GM18951 (cell line): Measurements from ENCODE around the gene APBB1IP.

Source experiments
- POLR2A ChIP-seq: IDR thresholded peaks from 4 replicates; pipeline ENCODE4 v1.6.1; 2011; ENCODE audit warnings: mild to moderate bottlenecking; ENCODE audit not compliant: insufficient read length, insufficient read depth; ENCODE audit errors: extremely low read depth
- in situ Hi-C: fragments of 300-500 bp; cut with MboI; formaldehyde crosslinking; loops from one replicate; pipeline ENCODE4 v1.12.0; 2022; ENCODE audit warnings: low sequenced_read_pairs, mixed read lengths, inconsistent platforms; ENCODE audit not compliant: unreplicated experiment

APBB1IP gene

GRCh38 chr10:26612151-26612915 lies 174.2 kb downstream of the APBB1IP start:
- no peak for TF ChIP-seq POLR2A
- in situ Hi-C loops: no loop called here
